ENCODE measurements around the gene AKAP7.
"Not testable (repeated sequence)": the region's sequence is repeated elsewhere in the genome, so short reads cannot be mapped to it uniquely, and the experiment has no call there.

The AKAP7 gene

DNA sequence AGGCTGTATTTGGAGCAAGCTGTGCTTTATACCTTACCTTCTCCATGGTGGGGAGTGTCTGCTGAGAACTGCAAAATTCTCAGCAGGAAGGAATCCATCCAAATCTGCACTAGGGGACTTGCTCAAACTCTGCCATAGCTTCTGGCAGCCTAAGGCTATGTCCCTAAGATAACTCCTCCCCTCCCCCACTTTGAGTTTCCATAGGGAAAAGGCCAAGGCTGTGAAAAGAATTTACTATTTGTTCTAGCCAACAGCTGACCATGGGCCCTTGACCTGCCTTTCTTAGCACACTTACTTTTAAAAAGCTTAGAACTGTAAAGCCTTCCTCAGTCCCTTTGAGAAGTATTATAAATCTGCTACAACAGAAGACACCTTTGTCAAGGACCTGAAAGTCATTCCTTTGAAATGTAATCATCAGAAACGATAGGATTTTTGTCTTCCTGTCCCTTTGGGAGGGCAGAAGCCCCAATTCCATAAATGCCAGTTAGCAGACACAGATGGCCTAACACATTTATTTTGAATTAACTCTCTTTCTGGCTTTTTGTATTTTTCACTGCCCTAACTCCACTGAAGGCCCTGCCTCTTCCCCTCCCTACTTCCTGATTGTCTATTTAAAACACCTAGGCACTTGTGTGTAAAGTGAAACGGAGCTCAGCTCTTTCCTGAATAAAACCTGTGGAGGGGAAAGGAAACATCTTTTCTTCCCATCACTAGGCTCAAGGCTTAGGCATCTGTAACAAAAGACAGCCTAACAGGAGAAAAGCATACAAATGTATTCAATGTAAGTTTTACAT lies 157.1 kb downstream of the AKAP7 start:
- DNase-seq (ENCODE audit: low read depth) = no peak

DNA sequence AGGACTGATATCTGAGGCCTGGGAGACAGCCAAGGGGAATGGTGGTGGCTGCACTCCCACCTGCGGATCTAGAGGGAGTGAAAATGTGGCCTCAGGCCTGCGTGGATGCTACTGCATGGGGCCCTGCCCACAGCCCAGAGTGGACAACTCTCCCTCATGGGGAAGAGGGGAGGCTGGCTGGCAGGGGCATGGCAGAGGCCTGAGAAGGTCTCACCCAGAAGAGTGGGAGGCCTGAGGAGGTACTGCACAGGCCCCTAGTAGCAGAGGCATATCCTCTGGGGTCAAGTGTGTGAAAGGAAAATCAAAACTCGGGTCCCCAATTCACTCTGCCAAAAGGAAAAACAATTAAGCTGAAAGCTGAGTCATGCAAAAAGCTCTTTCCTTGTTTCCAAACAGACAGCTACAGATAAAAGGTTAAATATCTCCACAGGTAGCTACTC lies 158.2 kb downstream of the AKAP7 start:
- DNase-seq (ENCODE audit: low read depth) = no peak

DNA sequence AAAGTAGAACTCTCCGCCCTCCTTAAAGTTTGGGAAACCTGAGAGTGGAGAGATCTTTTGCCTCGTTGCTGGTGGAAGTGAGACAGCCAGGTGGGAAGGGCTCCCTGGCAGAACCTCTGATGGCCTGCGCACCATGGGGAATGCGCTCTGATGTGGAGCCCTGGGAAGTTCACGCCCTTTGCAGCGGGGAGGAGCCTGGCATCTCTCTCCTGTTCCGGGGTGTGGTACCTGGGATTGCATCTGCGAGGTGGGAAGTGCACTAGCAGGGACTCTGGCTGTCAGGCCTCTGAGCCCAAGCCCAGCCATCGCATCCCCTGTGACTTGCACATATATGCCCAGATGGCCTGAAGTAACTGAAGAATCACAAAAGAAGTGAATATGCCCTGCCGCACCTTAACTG lies 159.8 kb downstream of the AKAP7 start:
- no peak for DNase-seq (ENCODE audit: low read depth)

GRCh38 chr6:131300826-131301225 lies 165.6 kb downstream of the AKAP7 start:
- DNase-seq (ENCODE audit: low read depth) = not testable (repeated sequence)

- DNase-seq (ENCODE audit: low read depth) = no peak
Observed at GRCh38 chr6:131303338-131303930, 168.2 kb downstream of the AKAP7 start.

GRCh38 chr6:131305037-131305850 lies 170.0 kb downstream of the AKAP7 start:
- DNase-seq (ENCODE audit: low read depth) = no peak

DNA sequence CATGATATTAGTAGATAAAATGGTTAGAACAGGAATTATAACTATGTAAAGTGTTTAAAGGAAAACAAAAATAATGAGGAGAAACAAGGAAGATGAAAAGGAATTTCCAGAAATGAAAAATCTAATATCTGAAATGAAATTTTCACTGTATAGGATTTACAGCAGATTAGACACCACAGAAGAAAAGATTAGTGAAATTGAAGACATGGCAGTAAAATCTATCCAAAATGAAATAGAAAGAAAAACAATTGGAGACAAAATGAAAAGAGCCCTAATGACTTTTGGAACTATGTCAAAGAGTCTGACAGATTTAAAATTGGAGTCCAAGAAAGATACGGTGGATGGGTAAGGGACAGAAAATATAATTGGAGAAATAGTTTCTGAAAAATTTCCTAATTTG lies 174.2 kb downstream of the AKAP7 start:
- no peak for DNase-seq (ENCODE audit: low read depth)

- DNase-seq (ENCODE audit: low read depth) = no peak
Observed at GRCh38 chr6:131314838-131315237, 179.6 kb downstream of the AKAP7 start.

DNA sequence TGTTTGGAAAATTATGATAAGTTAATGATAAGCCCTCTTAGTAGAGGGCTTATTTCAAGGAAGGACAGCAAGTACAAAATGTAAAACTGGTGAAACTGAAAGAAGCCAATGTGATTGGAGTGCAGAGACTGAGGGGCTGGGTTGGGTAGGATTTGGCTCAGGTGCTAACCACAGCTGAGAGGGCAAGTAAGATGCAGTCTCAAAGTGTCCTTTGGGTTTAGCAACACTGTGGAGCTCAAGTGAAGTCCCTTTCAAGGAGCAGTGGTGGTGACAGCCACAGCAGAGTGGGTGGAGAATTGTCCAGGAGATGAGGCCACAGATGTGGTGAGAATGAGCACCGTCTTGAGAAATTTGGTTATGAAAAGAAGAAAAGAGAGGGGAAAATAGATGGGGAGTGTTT lies 181.4 kb downstream of the AKAP7 start:
- DNase-seq (ENCODE audit: low read depth) = no peak

GRCh38 chr6:131317516-131317915 lies 182.2 kb downstream of the AKAP7 start:
- no peak for DNase-seq (ENCODE audit: low read depth)

- DNase-seq (ENCODE audit: low read depth) = no peak
Observed at GRCh38 chr6:131321589-131321988, 186.3 kb downstream of the AKAP7 start.

GRCh38 chr6:131322125-131322524 lies 186.9 kb downstream of the AKAP7 start:
- DNase-seq (ENCODE audit: low read depth) = no peak

DNA sequence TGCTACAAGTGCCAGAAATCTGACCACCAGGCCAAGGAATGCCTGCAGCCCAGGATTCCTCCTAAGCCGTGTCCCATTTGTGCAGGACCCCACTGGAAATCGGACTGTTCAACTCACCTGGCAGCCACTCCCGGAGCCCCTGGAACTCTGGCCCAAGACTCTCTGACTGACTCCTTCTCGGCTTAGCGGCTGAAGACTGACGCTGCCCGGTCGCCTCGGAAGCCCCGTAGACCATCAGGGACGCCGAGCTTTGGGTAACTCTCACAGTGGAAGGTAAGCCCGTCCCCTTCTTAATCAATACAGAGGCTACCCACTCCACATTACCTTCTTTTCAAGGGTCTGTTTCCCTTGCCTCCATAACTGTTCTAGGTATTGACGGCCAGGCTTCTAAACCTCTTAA lies 190.4 kb downstream of the AKAP7 start:
- not testable (repeated sequence) for DNase-seq (ENCODE audit: low read depth)

DNA sequence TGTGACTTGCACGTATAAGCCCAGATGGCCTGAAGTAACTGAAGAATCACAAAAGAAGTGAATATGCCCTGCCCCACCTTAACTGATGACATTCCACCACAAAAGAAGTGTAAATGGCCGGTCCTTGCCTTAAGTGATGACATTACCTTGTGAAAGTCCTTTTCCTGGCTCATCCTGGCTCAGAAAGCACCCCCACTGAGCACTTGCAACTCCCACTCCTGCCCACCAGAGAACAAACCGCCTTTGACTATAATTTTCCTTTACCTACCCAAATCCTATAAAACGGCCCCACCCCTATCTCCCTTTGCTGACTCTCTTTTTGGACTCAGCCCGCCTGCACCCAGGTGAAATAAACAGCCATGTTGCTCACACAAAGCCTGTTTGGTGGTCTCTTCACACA lies 193.5 kb downstream of the AKAP7 start:
- not testable (repeated sequence) for DNase-seq (ENCODE audit: low read depth)

GRCh38 chr6:131331151-131331550 lies 195.9 kb downstream of the AKAP7 start:
- DNase-seq (ENCODE audit: low read depth) = no peak

DNA sequence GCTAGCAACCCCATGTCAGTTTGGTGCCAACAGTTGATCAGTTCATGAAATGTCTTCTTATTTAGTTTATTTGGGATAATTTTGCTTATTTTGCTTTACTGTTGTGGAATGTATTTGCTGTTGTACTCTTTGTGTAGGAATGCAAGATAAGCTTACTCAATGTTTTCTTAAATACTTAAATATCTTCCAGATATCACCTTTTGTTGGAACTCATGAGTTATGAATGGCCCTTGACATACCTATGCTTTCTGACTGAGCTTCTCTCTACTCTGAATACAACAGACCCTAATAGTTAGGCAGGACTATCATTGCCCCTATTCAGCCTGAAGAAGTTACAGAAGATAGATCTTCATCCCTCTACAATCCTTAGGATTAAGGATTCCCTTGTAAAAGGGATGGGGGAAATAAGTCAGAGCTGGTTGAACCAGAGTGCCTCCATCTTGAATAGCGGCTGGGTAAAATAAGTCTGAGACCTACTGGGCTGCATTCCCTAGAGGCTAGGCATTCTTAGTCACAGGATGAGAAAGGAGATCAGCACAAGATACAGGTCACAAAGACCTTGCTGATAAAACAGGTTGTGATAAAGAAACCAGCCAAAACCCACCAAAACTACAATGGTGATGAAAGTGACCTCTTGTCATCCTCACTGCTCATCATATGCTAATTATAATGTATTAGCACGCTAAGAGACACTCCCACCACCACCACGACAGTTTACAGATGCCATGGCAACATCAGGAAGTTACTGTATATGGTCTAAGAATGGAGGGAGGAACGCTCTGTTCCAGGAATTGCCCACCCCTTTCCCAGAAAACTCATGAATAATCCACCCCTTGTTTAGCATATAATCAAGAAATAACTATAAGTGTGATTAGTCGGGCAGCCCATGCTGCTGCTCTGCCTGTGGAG lies 196.9 kb downstream of the AKAP7 start:
- no peak for DNase-seq (ENCODE audit: low read depth)
